Neural cell (in vitro differentiated cells): ENCODE data around the gene CDC20. TPM values are rescaled to one million over a fixed set of nuclear protein-coding genes. Genes with fewer than 3 reads are reported as not detected.

Experiments used
- H2AFZ ChIP-seq: fragments of 200-600, 300-800 bp; sonication (generic), shearing (Covaris generic); 2 replicates; pipeline ENCODE4 v1.6.0; 2014; ENCODE audit warnings: low read depth, mild to moderate bottlenecking, antibody characterized with exemption, low read length, moderate library complexity
- H3F3A ChIP-seq: fragments of 200-600 bp; shearing (Covaris generic); 2 replicates; pipeline ENCODE4 v1.6.1; 2016; ENCODE audit warnings: mild to moderate bottlenecking, moderate library complexity, mixed read lengths, antibody characterized with exemption, low read length; ENCODE audit not compliant: insufficient read depth, poor library complexity, severe bottlenecking
- H3K27ac ChIP-seq: fragments of 200-600, 300-800 bp; sonication (generic), shearing (Covaris generic); 2 replicates; pipeline ENCODE4 v1.5.1; 2014; ENCODE audit warnings: mild to moderate bottlenecking, low read length, moderate library complexity
- H3K27me3 ChIP-seq: fragments of 300-800, 200-600 bp; sonication (generic), shearing (Covaris generic); 2 replicates; pipeline ENCODE4 v1.6.0; 2014; ENCODE audit warnings: mild to moderate bottlenecking, low read depth, low read length, moderate library complexity; ENCODE audit not compliant: insufficient read depth
- H3K36me3 ChIP-seq: fragments of 300-800, 200-600 bp; sonication (generic), shearing (Covaris generic); 2 replicates; pipeline ENCODE4 v1.5.1; 2014; ENCODE audit warnings: mild to moderate bottlenecking, antibody characterized with exemption, low read length, moderate library complexity; ENCODE audit not compliant: insufficient read depth
- H3K4me2 ChIP-seq: fragments of 300-800, 200-600 bp; sonication (generic), shearing (Covaris generic); 2 replicates; pipeline ENCODE4 v1.6.0; 2014; ENCODE audit warnings: mild to moderate bottlenecking, low read length
- H3K4me3 ChIP-seq: fragments of 300-800, 200-600 bp; sonication (generic), shearing (Covaris generic); 2 replicates; pipeline ENCODE4 v1.5.1; 2014; ENCODE audit warnings: mild to moderate bottlenecking, low read length, moderate library complexity
- H3K79me2 ChIP-seq: fragments of 200-600 bp; shearing (Covaris generic); replicated peaks from 2 replicates; pipeline ENCODE4 v1.6.0; 2014; ENCODE audit warnings: mild to moderate bottlenecking, low read length, moderate library complexity; ENCODE audit not compliant: insufficient read depth
- H3K9ac ChIP-seq: fragments of 300-800, 200-600 bp; sonication (generic), shearing (Covaris generic); 2 replicates; pipeline ENCODE4 v1.6.1; 2016; ENCODE audit warnings: mild to moderate bottlenecking, low read length, mixed read lengths
- H3K9me2 ChIP-seq: fragments of 200-600 bp; shearing (Covaris generic); 2 replicates; pipeline ENCODE4 v1.6.1; 2016; ENCODE audit warnings: mild to moderate bottlenecking, low read length, mixed read lengths; ENCODE audit not compliant: insufficient read depth
- H3K9me3 ChIP-seq: fragments of 200-600, 300-800 bp; sonication (generic), shearing (Covaris generic); 2 replicates; pipeline ENCODE4 v1.6.1; 2016; ENCODE audit warnings: mild to moderate bottlenecking, mixed run types, low read length, moderate library complexity, mixed read lengths
- H4K20me1 ChIP-seq: fragments of 200-600 bp; shearing (Covaris generic); 2 replicates; pipeline ENCODE4 v1.6.1; 2016; ENCODE audit warnings: mild to moderate bottlenecking, mixed run types; ENCODE audit not compliant: insufficient read depth
- CTCF ChIP-seq: fragments of 450-650 bp; IDR thresholded peaks from 2 replicates; pipeline ENCODE4 v1.5.1; 2014; ENCODE audit warnings: antibody characterized with exemption, mild to moderate bottlenecking, moderate library complexity; ENCODE audit not compliant: poor library complexity, severe bottlenecking
- EP300 ChIP-seq: fragments of 450-650 bp; conservative IDR thresholded peaks from 2 replicates; pipeline ENCODE4 v1.6.1; 2014; ENCODE audit warnings: antibody characterized with exemption, mild to moderate bottlenecking, moderate library complexity; ENCODE audit not compliant: poor library complexity, severe bottlenecking
- EZH2 ChIP-seq: fragments of 200-600, 300-800 bp; shearing (Covaris generic), sonication (generic); IDR thresholded peaks from 2 replicates; pipeline ENCODE4 v1.6.1; 2014; ENCODE audit warnings: antibody characterized with exemption, low read length, borderline replicate concordance, mild to moderate bottlenecking; ENCODE audit not compliant: insufficient read depth, poor library complexity, severe bottlenecking
- MXI1 ChIP-seq: fragments of 450-650 bp; conservative IDR thresholded peaks from 2 replicates; pipeline ENCODE4 v1.6.1; 2014; ENCODE audit warnings: antibody characterized with exemption, mild to moderate bottlenecking; ENCODE audit not compliant: poor library complexity, severe bottlenecking
- POLR2AphosphoS5 ChIP-seq: IDR thresholded peaks from 2 replicates; pipeline ENCODE4 v1.6.1; 2012
- RAD21 ChIP-seq: fragments of 450-650 bp; conservative IDR thresholded peaks from 2 replicates; pipeline ENCODE4 v1.6.1; 2014; ENCODE audit warnings: antibody characterized with exemption, mild to moderate bottlenecking, moderate library complexity
- REST ChIP-seq: IDR thresholded peaks from 2 replicates; pipeline ENCODE4 v1.6.1; 2012; ENCODE audit warnings: borderline replicate concordance
- SMC3 ChIP-seq: fragments of 450-650 bp; conservative IDR thresholded peaks from 2 replicates; pipeline ENCODE4 v1.6.1; 2014; ENCODE audit warnings: antibody characterized with exemption, mild to moderate bottlenecking, moderate library complexity; ENCODE audit not compliant: poor library complexity
- TAF1 ChIP-seq: IDR thresholded peaks from 2 replicates; pipeline ENCODE4 v1.6.1; 2012; ENCODE audit warnings: low read depth
- polyA plus RNA-seq: library from polyadenylated mRNA; depleted of rRNA; stranded (reverse); fragments of >200 nt; gene quantifications from 2 replicates; pipeline ENCODE4 v1.2.3, GENCODE V29; 2014

Gene CDC20
- polyA plus RNA-seq, 1 donor from 2014 or later, result 2.8 TPM

GRCh38 chr1:43372172-43372571 lies 13.4 kb downstream of the CDC20 start:
- H3K9ac ChIP-seq, result no peak overlapping the region
- no peaks in the 10 kb centered on the region for H3K27me3 ChIP-seq
- no peak overlapping the region for H3K27ac ChIP-seq
- no peaks in the 10 kb centered on the region for H3K9me2 ChIP-seq
- H3K4me2 ChIP-seq, result no peak overlapping the region
- H4K20me1 ChIP-seq, result no peaks in the 10 kb centered on the region
- no peak overlapping the region for H2AFZ ChIP-seq
- H3K9me3 ChIP-seq, result no peaks in the 10 kb centered on the region
- no peak overlapping the region for H3K4me3 ChIP-seq
- H3K36me3 ChIP-seq, result no peaks in the 10 kb centered on the region
- H3F3A ChIP-seq, result no peaks in the 10 kb centered on the region
- H3K79me2 ChIP-seq, result peaks cover 3% of the 10 kb centered on the region
- no peak for TF ChIP-seq POLR2AphosphoS5
- no peak for TF ChIP-seq EZH2
- no peak for TF ChIP-seq TAF1
- TF ChIP-seq EP300, result no peak

GRCh38 chr1:43373066-43373940 lies 14.5 kb downstream of the CDC20 start:
- Histone ChIP-seq H3F3A (no peaks in the 10 kb centered on the region), H3K9me2 (no peaks in the 10 kb centered on the region), H4K20me1 (no peaks in the 10 kb centered on the region), H3K79me2 (peaks cover 3% of the 10 kb centered on the region), H3K9me3 (no peaks in the 10 kb centered on the region), H3K27ac (no peak overlapping the region), H3K36me3 (no peaks in the 10 kb centered on the region), H2AFZ (no peak overlapping the region), H3K9ac (no peak overlapping the region), H3K27me3 (no peaks in the 10 kb centered on the region), H3K4me2 (no peak overlapping the region), H3K4me3 (no peak overlapping the region)
- TF ChIP-seq POLR2AphosphoS5 (no peak), MXI1 (no peak), EZH2 (no peak), CTCF (no peak), REST (no peak), EP300 (no peak), SMC3 (no peak), TAF1 (no peak), RAD21 (no peak)
